ENCODE measurements around the gene LYSMD4. TPM values are rescaled to one million over a fixed set of nuclear protein-coding genes. Genes with fewer than 3 reads are reported as not detected.

LYSMD4 gene
- total RNA-seq, 1 experiment from 2014 or later: 15.9 TPM

DNA sequence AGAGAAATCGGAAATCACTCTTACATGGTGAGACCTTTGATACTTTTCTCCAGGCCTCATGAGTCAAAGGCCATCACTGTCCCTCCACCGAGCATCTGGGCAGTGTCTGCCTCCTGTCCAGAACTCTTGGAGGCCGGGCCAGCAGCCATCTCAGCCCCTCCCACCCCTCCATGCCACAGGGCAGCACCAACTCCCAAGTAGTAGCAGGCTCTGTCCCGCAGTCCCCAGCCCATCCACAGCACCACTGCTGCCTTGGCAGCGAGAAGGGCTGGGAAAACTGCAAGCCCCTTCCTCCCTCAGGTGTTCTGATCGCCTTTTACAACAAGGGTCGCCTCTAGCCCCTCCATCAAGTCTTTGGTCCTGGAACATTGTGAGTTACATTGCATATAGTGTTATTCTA, 5.5 kb downstream of the LYSMD4 start:
- no peaks in the 10 kb centered on the region for H3K9me3 Mint-ChIP-seq (ENCODE audit: unreplicated experiment)
- CTCF ChIA-PET: no interaction called here
- no peak overlapping the region for H3K4me3 ChIP-seq (ENCODE audit: low read depth, low read length)
- intact Hi-C loops (cut with micrococcal nuclease; ENCODE audit: unreplicated experiment): no loop called here
- H3K9me3 ChIP-seq: no peaks in the 10 kb centered on the region
- POLR2A ChIA-PET: no interaction called here
- no peaks in the 10 kb centered on the region for H3K27me3 Mint-ChIP-seq (ENCODE audit: insufficient read depth, unreplicated experiment)
- no peaks in the 10 kb centered on the region for H3K4me1 Mint-ChIP-seq (ENCODE audit: low read depth, unreplicated experiment)
- no peaks in the 10 kb centered on the region; the same call in 1 of the 2 replicates for H3K36me3 ChIP-seq (ENCODE audit: control insufficient read depth, insufficient read depth, low read length)
- DNase-seq: no peak
- H3K36me3 Mint-ChIP-seq (ENCODE audit: insufficient read depth, unreplicated experiment): no peaks in the 10 kb centered on the region
- H3K27me3 ChIP-seq (replicated peaks; ENCODE audit: control insufficient read depth, insufficient read depth, low read length): no peaks in the 10 kb centered on the region
- no peak overlapping the region for H3K27ac Mint-ChIP-seq (ENCODE audit: unreplicated experiment)
- peaks cover 5% of the 10 kb centered on the region; the same call in 1 of the 2 replicates for H3K4me1 ChIP-seq
- TF ChIP-seq, protein P1, sequence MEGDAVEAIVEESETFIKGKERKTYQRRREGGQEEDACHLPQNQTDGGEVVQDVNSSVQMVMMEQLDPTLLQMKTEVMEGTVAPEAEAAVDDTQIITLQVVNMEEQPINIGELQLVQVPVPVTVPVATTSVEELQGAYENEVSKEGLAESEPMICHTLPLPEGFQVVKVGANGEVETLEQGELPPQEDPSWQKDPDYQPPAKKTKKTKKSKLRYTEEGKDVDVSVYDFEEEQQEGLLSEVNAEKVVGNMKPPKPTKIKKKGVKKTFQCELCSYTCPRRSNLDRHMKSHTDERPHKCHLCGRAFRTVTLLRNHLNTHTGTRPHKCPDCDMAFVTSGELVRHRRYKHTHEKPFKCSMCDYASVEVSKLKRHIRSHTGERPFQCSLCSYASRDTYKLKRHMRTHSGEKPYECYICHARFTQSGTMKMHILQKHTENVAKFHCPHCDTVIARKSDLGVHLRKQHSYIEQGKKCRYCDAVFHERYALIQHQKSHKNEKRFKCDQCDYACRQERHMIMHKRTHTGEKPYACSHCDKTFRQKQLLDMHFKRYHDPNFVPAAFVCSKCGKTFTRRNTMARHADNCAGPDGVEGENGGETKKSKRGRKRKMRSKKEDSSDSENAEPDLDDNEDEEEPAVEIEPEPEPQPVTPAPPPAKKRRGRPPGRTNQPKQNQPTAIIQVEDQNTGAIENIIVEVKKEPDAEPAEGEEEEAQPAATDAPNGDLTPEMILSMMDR (IDR thresholded peaks at IDR 0.05; ENCODE audit: insufficient read depth in 1 of 2, low read depth in 1 of 2, low read length in 1 of 2, severe bottlenecking in 1 of 2, unreplicated experiment in 1 of 2): no peak
- no TSS peak for BruUV-seq (replicated peaks)
- H3K4me3 Mint-ChIP-seq (ENCODE audit: unreplicated experiment): no peak overlapping the region

DNA sequence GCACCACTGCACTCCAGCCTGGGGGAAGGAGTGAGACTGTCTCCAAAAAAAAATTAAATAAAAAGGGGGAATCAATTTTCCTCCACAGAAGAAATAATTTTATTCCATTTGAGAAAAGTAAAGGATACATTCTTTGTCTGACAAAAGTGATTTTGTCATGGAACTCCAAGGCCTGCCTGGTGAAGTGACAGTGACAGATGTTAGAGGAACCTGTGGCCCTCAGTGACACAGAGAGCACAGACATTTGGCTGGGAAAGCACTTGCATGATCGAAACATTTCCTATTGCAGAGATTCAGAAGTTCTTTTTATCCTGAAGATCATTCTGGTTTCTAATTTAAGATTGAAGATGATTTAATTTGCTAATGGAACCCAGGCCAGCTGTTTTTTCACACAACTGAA, 5.9 kb downstream of the LYSMD4 start:
- ChIA-PET POLR2A (no interaction called here), CTCF (no interaction called here)
- H3K9me3 Mint-ChIP-seq (ENCODE audit: unreplicated experiment): no peaks in the 10 kb centered on the region
- H3K36me3 Mint-ChIP-seq (ENCODE audit: insufficient read depth, unreplicated experiment): no peaks in the 10 kb centered on the region
- H3K4me3 ChIP-seq (ENCODE audit: low read depth, low read length): no peak overlapping the region
- TF ChIP-seq, protein P1 (IDR thresholded peaks at IDR 0.05; ENCODE audit: insufficient read depth in 1 of 2, low read depth in 1 of 2, low read length in 1 of 2, severe bottlenecking in 1 of 2, unreplicated experiment in 1 of 2): no peak
- H3K27ac Mint-ChIP-seq (ENCODE audit: unreplicated experiment): no peak overlapping the region
- DNase-seq: no peak
- no peaks in the 10 kb centered on the region for H3K27me3 ChIP-seq (replicated peaks; ENCODE audit: control insufficient read depth, insufficient read depth, low read length)
- peaks cover 5% of the 10 kb centered on the region; the same call in 1 of the 2 replicates for H3K4me1 ChIP-seq
- intact Hi-C loops (cut with micrococcal nuclease; ENCODE audit: unreplicated experiment): no loop called here
- H3K27me3 Mint-ChIP-seq (ENCODE audit: insufficient read depth, unreplicated experiment): no peaks in the 10 kb centered on the region
- H3K9me3 ChIP-seq: no peaks in the 10 kb centered on the region
- no TSS peak for BruUV-seq (replicated peaks)
- H3K36me3 ChIP-seq (ENCODE audit: control insufficient read depth, insufficient read depth, low read length): no peaks in the 10 kb centered on the region; the same call in 1 of the 2 replicates
- no peak overlapping the region for H3K4me3 Mint-ChIP-seq (ENCODE audit: unreplicated experiment)
- H3K4me1 Mint-ChIP-seq (ENCODE audit: low read depth, unreplicated experiment): no peaks in the 10 kb centered on the region

DNA sequence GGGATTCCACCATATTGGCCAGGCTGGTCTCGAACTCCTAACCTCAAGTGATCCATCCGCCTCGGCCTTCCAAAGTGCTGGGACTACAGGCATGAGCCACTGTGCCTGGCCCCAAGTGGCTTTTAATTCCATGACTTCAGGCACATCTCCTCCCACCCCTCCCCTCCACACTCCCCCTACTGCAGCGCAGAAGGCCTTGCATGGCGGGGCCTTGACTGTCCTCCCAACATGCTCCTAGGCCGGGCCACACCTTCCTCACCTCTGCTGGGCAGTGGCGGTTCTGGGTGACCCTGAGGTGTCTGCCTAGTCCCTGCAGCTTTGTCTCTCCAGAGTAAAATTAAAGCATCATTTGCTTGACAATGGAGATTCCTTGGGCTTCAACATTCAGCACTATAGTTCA, 6.9 kb downstream of the LYSMD4 start:
- no TSS peak for BruUV-seq (replicated peaks)
- Mint-ChIP-seq H3K27me3 (ENCODE audit: insufficient read depth, unreplicated experiment) (no peaks in the 10 kb centered on the region), H3K27ac (ENCODE audit: unreplicated experiment) (no peak overlapping the region), H3K9me3 (ENCODE audit: unreplicated experiment) (no peaks in the 10 kb centered on the region), H3K4me1 (ENCODE audit: low read depth, unreplicated experiment) (peaks cover under 1% of the 10 kb centered on the region), H3K36me3 (ENCODE audit: insufficient read depth, unreplicated experiment) (no peaks in the 10 kb centered on the region), H3K4me3 (ENCODE audit: unreplicated experiment) (no peak overlapping the region)
- intact Hi-C loops (cut with micrococcal nuclease; ENCODE audit: unreplicated experiment): no loop called here
- POLR2A ChIA-PET: no interaction called here
- no peaks in the 10 kb centered on the region for H3K9me3 ChIP-seq
- H3K4me3 ChIP-seq (ENCODE audit: low read depth, low read length): no peak overlapping the region
- H3K36me3 ChIP-seq (ENCODE audit: control insufficient read depth, insufficient read depth, low read length): no peaks in the 10 kb centered on the region; the same call in none of the 2 replicates
- 0 out of 2 replicates have a peak, but pooled peaks cover 3% of the 10 kb centered on the region for H3K4me1 ChIP-seq
- DNase-seq: no peak
- TF ChIP-seq, protein P1 (IDR thresholded peaks at IDR 0.05; ENCODE audit: insufficient read depth in 1 of 2, low read depth in 1 of 2, low read length in 1 of 2, severe bottlenecking in 1 of 2, unreplicated experiment in 1 of 2): no peak
- no peaks in the 10 kb centered on the region for H3K27me3 ChIP-seq (replicated peaks; ENCODE audit: control insufficient read depth, insufficient read depth, low read length)
- CTCF ChIA-PET: no interaction called here

All from Caco-2 (cell line).